SH-SY5Y (cell line): ENCODE measurements around the gene KIF1C.

ENCODE experiments used
- GATA2 ChIP-seq: IDR thresholded peaks from 2 replicates; pipeline ENCODE4 v1.6.1; 2011; ENCODE audit warnings: mild to moderate bottlenecking, low read depth, low read length
- GATA3 ChIP-seq: IDR thresholded peaks from 2 replicates; pipeline ENCODE4 v1.6.1; 2011; ENCODE audit warnings: low read depth, mild to moderate bottlenecking, low read length, moderate library complexity

- no peak for TF ChIP-seq GATA3
- TF ChIP-seq GATA2, result no peak
Measured at GRCh38 chr17:4960279-4960922, 37.3 kb upstream of the KIF1C start.
